Gastroesophageal sphincter (tissue), 3 donors: ENCODE measurements around the gene C8A.

Experiments
- POLR2A ChIP-seq, 2 donors: fragments of 450-650 bp; IDR thresholded peaks; one replicate each; pipeline ENCODE4 v1.6.1; 2017; ENCODE audit warnings: antibody characterized with exemption in 2 of 2, mild to moderate bottlenecking in 2 of 2, moderate library complexity in 1 of 2
- TF ChIP-seq, protein P1 (sequence below), 4 experiments: fragments of 200-600 bp in 2 of 4; fragments of 450-650 bp in 2 of 4; sonication (generic) in 1 of 4; IDR thresholded peaks; one replicate each; pipeline ENCODE4 v1.5.1; 2017 to 2019; ENCODE audit warnings: antibody characterized with exemption in 4 of 4, mild to moderate bottlenecking in 2 of 4, moderate library complexity in 2 of 4

DNA sequence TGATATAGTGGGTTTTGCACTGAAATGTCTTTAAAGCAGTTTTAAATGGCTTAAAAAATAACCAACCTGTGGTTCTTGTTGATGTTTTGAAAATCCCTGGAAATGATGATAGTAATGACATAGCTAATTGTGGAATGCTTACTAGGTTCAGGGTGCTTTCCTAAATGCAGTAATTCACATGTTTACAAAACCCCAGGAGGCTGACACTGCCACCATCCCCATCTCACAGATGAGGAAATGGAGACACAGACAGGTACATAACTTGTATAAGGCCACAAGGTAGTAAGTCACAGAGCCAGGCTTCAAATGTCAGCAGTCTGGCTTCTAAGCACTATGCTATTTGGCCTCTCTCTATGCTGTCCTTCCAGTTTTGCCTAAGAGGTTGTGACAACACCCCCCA, 70.6 kb downstream of the C8A start:
- no peak for TF ChIP-seq POLR2A (IDR thresholded peaks at IDR 0.05)
- TF ChIP-seq, protein P1, sequence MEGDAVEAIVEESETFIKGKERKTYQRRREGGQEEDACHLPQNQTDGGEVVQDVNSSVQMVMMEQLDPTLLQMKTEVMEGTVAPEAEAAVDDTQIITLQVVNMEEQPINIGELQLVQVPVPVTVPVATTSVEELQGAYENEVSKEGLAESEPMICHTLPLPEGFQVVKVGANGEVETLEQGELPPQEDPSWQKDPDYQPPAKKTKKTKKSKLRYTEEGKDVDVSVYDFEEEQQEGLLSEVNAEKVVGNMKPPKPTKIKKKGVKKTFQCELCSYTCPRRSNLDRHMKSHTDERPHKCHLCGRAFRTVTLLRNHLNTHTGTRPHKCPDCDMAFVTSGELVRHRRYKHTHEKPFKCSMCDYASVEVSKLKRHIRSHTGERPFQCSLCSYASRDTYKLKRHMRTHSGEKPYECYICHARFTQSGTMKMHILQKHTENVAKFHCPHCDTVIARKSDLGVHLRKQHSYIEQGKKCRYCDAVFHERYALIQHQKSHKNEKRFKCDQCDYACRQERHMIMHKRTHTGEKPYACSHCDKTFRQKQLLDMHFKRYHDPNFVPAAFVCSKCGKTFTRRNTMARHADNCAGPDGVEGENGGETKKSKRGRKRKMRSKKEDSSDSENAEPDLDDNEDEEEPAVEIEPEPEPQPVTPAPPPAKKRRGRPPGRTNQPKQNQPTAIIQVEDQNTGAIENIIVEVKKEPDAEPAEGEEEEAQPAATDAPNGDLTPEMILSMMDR (IDR thresholded peaks at IDR 0.05) = no peak
